Measurements from ENCODE around the gene CD300C. TPM values are rescaled to one million over a fixed set of nuclear protein-coding genes. Genes with fewer than 3 reads are reported as not detected.
"Not testable (repeated sequence)": the region's sequence is repeated elsewhere in the genome, so short reads cannot be mapped to it uniquely, and the experiment has no call there.

Gene CD300C
- total RNA-seq, 1 experiment from 2014 or later, result not detected

- TF ChIP-seq AFF4 (CRISPR knock-in tag; IDR thresholded peaks at IDR 0.05; ENCODE audit: borderline replicate concordance), result no peak
- TF ChIP-seq ZNF416 (CRISPR knock-in tag; IDR thresholded peaks at IDR 0.05), result no peak
- no peak for TF ChIP-seq ATF6 (CRISPR knock-in tag; IDR thresholded peaks at IDR 0.05)
- no peak for TF ChIP-seq IRF1 (CRISPR knock-in tag; IDR thresholded peaks at IDR 0.05)
- no peak for TF ChIP-seq E2F1 (CRISPR knock-in tag; IDR thresholded peaks at IDR 0.05)
Measured at GRCh38 chr17:74520790-74521480, 25.0 kb downstream of the CD300C start (continued).

DNA sequence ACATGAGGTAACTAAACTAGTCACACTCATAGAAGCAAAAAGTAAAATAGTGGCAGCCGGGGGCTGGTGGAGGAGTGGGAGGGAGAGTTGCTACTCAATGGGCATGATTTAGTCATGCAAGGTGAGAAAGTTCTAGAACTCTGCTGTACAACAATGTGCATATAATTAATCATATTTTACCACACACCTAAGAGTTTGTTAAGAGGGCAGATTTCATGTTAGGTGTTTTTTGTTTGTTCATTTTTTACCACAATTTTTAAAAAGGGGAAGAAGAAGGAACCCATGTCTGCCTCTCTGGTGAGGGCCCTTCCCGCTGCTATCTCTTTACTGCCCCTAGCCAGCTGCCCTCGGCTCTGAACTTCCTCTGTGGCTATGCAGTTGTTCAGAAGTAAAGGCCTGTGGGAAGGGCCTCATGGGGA is 25.9 kb downstream of the CD300C start:
- TF ChIP-seq PRRX2 (CRISPR knock-in tag; IDR thresholded peaks at IDR 0.05) (no peak), ZNF532 (CRISPR knock-in tag; IDR thresholded peaks at IDR 0.05; ENCODE audit: borderline replicate concordance) (no peak), USF2 (CRISPR knock-in tag; IDR thresholded peaks at IDR 0.05) (no peak), ZNF512 (CRISPR knock-in tag; IDR thresholded peaks at IDR 0.05; ENCODE audit: borderline replicate concordance) (no peak), GABPB1 (CRISPR knock-in tag; IDR thresholded peaks at IDR 0.05) (no peak), ZNF219 (CRISPR knock-in tag; IDR thresholded peaks at IDR 0.05; ENCODE audit: borderline replicate concordance) (no peak), ATF3 (CRISPR knock-in tag; conservative IDR thresholded peaks at IDR 0.05) (no peak), NR1H2 (CRISPR knock-in tag; IDR thresholded peaks at IDR 0.05) (no peak), ZNF671 (CRISPR knock-in tag; IDR thresholded peaks at IDR 0.05) (no peak), CREM (CRISPR knock-in tag; IDR thresholded peaks at IDR 0.05) (no peak)
- TF ChIP-seq, protein P1, sequence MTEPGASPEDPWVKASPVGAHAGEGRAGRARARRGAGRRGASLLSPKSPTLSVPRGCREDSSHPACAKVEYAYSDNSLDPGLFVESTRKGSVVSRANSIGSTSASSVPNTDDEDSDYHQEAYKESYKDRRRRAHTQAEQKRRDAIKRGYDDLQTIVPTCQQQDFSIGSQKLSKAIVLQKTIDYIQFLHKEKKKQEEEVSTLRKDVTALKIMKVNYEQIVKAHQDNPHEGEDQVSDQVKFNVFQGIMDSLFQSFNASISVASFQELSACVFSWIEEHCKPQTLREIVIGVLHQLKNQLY (CRISPR knock-in tag; IDR thresholded peaks at IDR 0.05), result no peak
- Mint-ChIP-seq H3K27me3 (ENCODE audit: low read depth) (peaks cover 14% of the 10 kb centered on the region), H3K27ac (no peak overlapping the region), H3K4me3 (no peak overlapping the region), H3K9me3 (peaks cover 54% of the 10 kb centered on the region), H3K36me3 (peaks cover 5% of the 10 kb centered on the region), H3K4me1 (no peaks in the 10 kb centered on the region)
- CTCF ChIA-PET, result no interaction called here
- POLR2A ChIA-PET, result interaction anchor here (0.6 kb wide), 1 partner anchor 16 kb away, joined by 3 read pairs; no protein-coding TSS in a partner anchor
- DNase-seq (ENCODE audit: low spot score), result no peak
- ATAC-seq, result no peak

GRCh38 chr17:74518413-74518981 is 27.4 kb downstream of the CD300C start:
- DNase-seq (ENCODE audit: low spot score); H3K4me1 Mint-ChIP-seq; CTCF ChIA-PET; H3K4me3 Mint-ChIP-seq; ATAC-seq; POLR2A ChIA-PET; H3K27ac Mint-ChIP-seq: not testable (repeated sequence)
- peaks cover 67% of the 10 kb centered on the region for H3K9me3 Mint-ChIP-seq
- H3K27me3 Mint-ChIP-seq (ENCODE audit: low read depth), result peaks cover 23% of the 10 kb centered on the region
- peaks cover 19% of the 10 kb centered on the region for H3K36me3 Mint-ChIP-seq

Data from WTC11 (cell line).